H1 (cell line): ENCODE data around the gene PCID2. TPM values are rescaled to one million over a fixed set of nuclear protein-coding genes. Genes with fewer than 3 reads are reported as not detected.

Experiments
- CTCF ChIA-PET: fragments of 300-600 bp; sonication (Branson Sonifier 250); formaldehyde crosslinking; loops from one replicate; lab custom pipeline; 2021; ENCODE audit not compliant: partially characterized antibody; lab: Charles Lee
- POLR2A ChIA-PET: fragments of 300-600 bp; sonication (Branson Sonifier 250); formaldehyde crosslinking; loops from one replicate; lab custom pipeline; 2021; ENCODE audit warnings: inconsistent platforms; ENCODE audit not compliant: partially characterized antibody; lab: Charles Lee
- DNase-seq, 2 experiments: peaks; one replicate each; pipeline versions ENCODE4 v3.0.0 to v3.0.0-alpha.2; 2010 to 2022; ENCODE audit warnings: low spot score in 2 of 2, low read depth in 1 of 2, mixed read lengths in 1 of 2
- FAIRE-seq: peaks from 2 replicates; lab custom pipeline; 2011; peaks lifted over from hg19 to GRCh38; lab: Jason Lieb, UNC
- H2AFZ ChIP-seq: 2 replicates; pipeline ENCODE4 v1.8.1; 2012; ENCODE audit warnings: low read length, inconsistent platforms
- H2AK5ac ChIP-seq: 2 replicates; pipeline ENCODE4 v1.6.1; 2013; ENCODE audit warnings: low read depth, low read length
- H2BK120ac ChIP-seq: replicated peaks from 2 replicates; pipeline ENCODE3; 2013; ENCODE audit warnings: low read depth, low read length, inconsistent platforms
- H2BK12ac ChIP-seq: 2 replicates; pipeline ENCODE4 v1.6.1; 2013; ENCODE audit warnings: low read depth, low read length
- H2BK15ac ChIP-seq: 2 replicates; pipeline ENCODE4 v1.6.1; 2013; ENCODE audit warnings: low read length
- H2BK20ac ChIP-seq: 2 replicates; pipeline ENCODE4 v1.6.1; 2013; ENCODE audit warnings: low read length
- H2BK5ac ChIP-seq: 2 replicates; pipeline ENCODE4 v1.6.1; 2013; ENCODE audit warnings: low read depth, low read length
- H3K14ac ChIP-seq: 2 replicates; pipeline ENCODE4 v1.6.1; 2013; ENCODE audit warnings: inconsistent platforms; ENCODE audit not compliant: insufficient read length
- H3K18ac ChIP-seq: 2 replicates; pipeline ENCODE4 v1.6.1; 2013; ENCODE audit warnings: low read length; ENCODE audit errors: extremely low read depth
- H3K23ac ChIP-seq: 2 replicates; pipeline ENCODE4 v1.6.1; 2013; ENCODE audit warnings: inconsistent platforms; ENCODE audit not compliant: insufficient read length
- H3K23me2 ChIP-seq: 2 replicates; pipeline ENCODE4 v1.6.1; 2013; ENCODE audit warnings: low read depth, low read length
- H3K27ac ChIP-seq: 2 replicates; pipeline ENCODE4 v1.6.1; 2011; ENCODE audit warnings: low read depth, low read length, inconsistent platforms
- H3K27me3 ChIP-seq, 4 experiments: replicated peaks in 1 of 4; 1 replicate in 1 of 4; 2 replicates in 3 of 4; pipeline versions ENCODE4 v1.6.1 to v1.8.1; 2011 to 2013; ENCODE audit warnings: low read length in 3 of 4, mild to moderate bottlenecking in 3 of 4, inconsistent platforms in 2 of 4, mixed read lengths in 2 of 4, moderate library complexity in 1 of 4; ENCODE audit not compliant: control insufficient read depth in 3 of 4, insufficient read depth in 3 of 4; ENCODE audit errors: extremely low read depth in 1 of 4
- H3K36me3 ChIP-seq, 4 experiments: 2 replicates each; pipeline versions ENCODE4 v1.6.1 to v1.8.1; 2011 to 2013; ENCODE audit warnings: mild to moderate bottlenecking in 4 of 4, low read length in 3 of 4, moderate library complexity in 2 of 4, control low read depth in 1 of 4, inconsistent platforms in 1 of 4; ENCODE audit not compliant: insufficient read depth in 4 of 4, control insufficient read depth in 2 of 4
- H3K4ac ChIP-seq: replicated peaks from 2 replicates; pipeline ENCODE3; 2013; ENCODE audit warnings: low read length, low read depth, mixed read lengths, inconsistent platforms; ENCODE audit not compliant: insufficient read length
- H3K4me1 ChIP-seq, 4 experiments: replicated peaks in 1 of 4; 1 replicate in 1 of 4; 2 replicates in 3 of 4; pipeline versions ENCODE4 v1.6.1 to v1.8.1; 2011 to 2013; ENCODE audit warnings: low read length in 3 of 4, inconsistent platforms in 2 of 4, mixed read lengths in 1 of 4; ENCODE audit not compliant: insufficient read depth in 4 of 4, control insufficient read depth in 3 of 4
- H3K4me2 ChIP-seq, 2 experiments: 2 replicates each; pipeline versions ENCODE4 v1.6.1 to v1.8.1; 2011 to 2013; ENCODE audit warnings: low read depth in 2 of 2, low read length in 2 of 2, control low read depth in 1 of 2, inconsistent platforms in 1 of 2, mild to moderate bottlenecking in 1 of 2; ENCODE audit not compliant: insufficient read depth in 1 of 2
- H3K4me3 ChIP-seq, 4 experiments: fragments of 200-600, 300-600 bp in 1 of 4; sonication (generic), shearing (Covaris generic), sonication (Bioruptor Twin) in 1 of 4; 2 replicates each; pipeline versions ENCODE4 v1.5.1 to v1.8.1; 2011 to 2016; ENCODE audit warnings: low read length in 4 of 4, low read depth in 3 of 4, control low read depth in 2 of 4, inconsistent platforms in 2 of 4, mild to moderate bottlenecking in 2 of 4, mixed read lengths in 1 of 4, moderate library complexity in 1 of 4; ENCODE audit not compliant: insufficient read depth in 2 of 4; ENCODE audit errors: extremely low read depth in 1 of 4
- H3K56ac ChIP-seq: replicated peaks from 2 replicates; pipeline ENCODE3; 2013; ENCODE audit warnings: low read depth, mild to moderate bottlenecking, mixed read lengths, low read length, inconsistent platforms; ENCODE audit not compliant: insufficient read length
- H3K79me1 ChIP-seq: 2 replicates; pipeline ENCODE4 v1.6.1; 2013; ENCODE audit warnings: low read depth, low read length, control low read depth
- H3K79me2 ChIP-seq, 2 experiments: 2 replicates each; pipeline versions ENCODE4 v1.6.1 to v1.8.1; 2012 to 2013; ENCODE audit warnings: low read length in 2 of 2, mild to moderate bottlenecking in 2 of 2, inconsistent platforms in 1 of 2; ENCODE audit not compliant: insufficient read depth in 2 of 2, control insufficient read depth in 1 of 2
- H3K9ac ChIP-seq, 4 experiments: replicated peaks in 1 of 4; 1 replicate in 1 of 4; 2 replicates in 3 of 4; pipeline versions ENCODE4 v1.6.1 to v1.8.1; 2011 to 2013; ENCODE audit warnings: low read depth in 3 of 4, low read length in 3 of 4, control low read depth in 2 of 4, mild to moderate bottlenecking in 2 of 4, moderate library complexity in 2 of 4, inconsistent platforms in 1 of 4; ENCODE audit errors: extremely low read depth in 1 of 4
- H3K9me3 ChIP-seq, 2 experiments: 2 replicates each; pipeline versions ENCODE4 v1.6.1 to v1.8.1; 2012 to 2013; ENCODE audit warnings: mild to moderate bottlenecking in 2 of 2, moderate library complexity in 2 of 2, control low read depth in 1 of 2, inconsistent platforms in 1 of 2, low read depth in 1 of 2, low read length in 1 of 2, mixed read lengths in 1 of 2; ENCODE audit not compliant: insufficient read depth in 2 of 2
- H4K20me1 ChIP-seq, 2 experiments: replicated peaks in 1 of 2; 2 replicates each; pipeline versions ENCODE3 to v1.8.1; 2011 to 2013; ENCODE audit warnings: inconsistent platforms in 2 of 2, low read length in 2 of 2, mild to moderate bottlenecking in 1 of 2; ENCODE audit not compliant: insufficient read depth in 2 of 2, control insufficient read depth in 1 of 2
- H4K5ac ChIP-seq: 2 replicates; pipeline ENCODE4 v1.6.1; 2013; ENCODE audit warnings: low read length, low read depth, mixed read lengths, inconsistent platforms; ENCODE audit not compliant: insufficient read length
- H4K8ac ChIP-seq: 2 replicates; pipeline ENCODE4 v1.8.0; 2013; ENCODE audit warnings: mild to moderate bottlenecking, moderate library complexity, low read length, inconsistent platforms; ENCODE audit not compliant: insufficient read depth; ENCODE audit errors: extremely low read depth
- H4K91ac ChIP-seq: replicated peaks from 2 replicates; pipeline ENCODE3; 2013; ENCODE audit warnings: low read length, mixed read lengths, inconsistent platforms; ENCODE audit not compliant: insufficient read length
- BCL11A ChIP-seq, 2 experiments: IDR thresholded peaks; one replicate each; pipeline ENCODE4 v1.6.1; 2011; ENCODE audit warnings: low read depth in 2 of 2, low read length in 2 of 2, mild to moderate bottlenecking in 2 of 2
- CBX8 ChIP-seq: fragments of 300-800, 300-1000 bp; sonication (generic); IDR thresholded peaks from 2 replicates; pipeline ENCODE4 v1.7.1; 2016; ENCODE audit warnings: low read depth, low read length, borderline replicate concordance
- CREB1 ChIP-seq: IDR thresholded peaks from 2 replicates; pipeline ENCODE4 v1.6.1; 2012; ENCODE audit warnings: inconsistent platforms
- EGR1 ChIP-seq: IDR thresholded peaks from 2 replicates; pipeline ENCODE4 v1.6.1; 2011; ENCODE audit warnings: low read depth, low read length, borderline replicate concordance
- HDAC2 ChIP-seq, 2 experiments: fragments of 300-600 bp in 1 of 2; sonication (generic) in 1 of 2; IDR thresholded peaks; 2 replicates each; pipeline ENCODE4 v1.6.1; 2011 to 2012; ENCODE audit warnings: low read depth in 2 of 2, low read length in 2 of 2, mild to moderate bottlenecking in 2 of 2, moderate library complexity in 2 of 2, borderline replicate concordance in 1 of 2, inconsistent platforms in 1 of 2
- NANOG ChIP-seq: IDR thresholded peaks from 2 replicates; pipeline ENCODE4 v1.6.1; 2011; ENCODE audit warnings: low read length, low read depth, mild to moderate bottlenecking, inconsistent platforms; ENCODE audit not compliant: insufficient read depth, poor library complexity, severe bottlenecking
- RFX5 ChIP-seq: IDR thresholded peaks from 2 replicates; pipeline ENCODE4 v1.6.1; 2011; ENCODE audit warnings: low read depth, low read length, improper control_type of control experiment, borderline replicate concordance
- SIRT6 ChIP-seq: IDR thresholded peaks from one replicate; pipeline ENCODE4 v1.7.1; 2012; ENCODE audit warnings: low read length, inconsistent platforms
- SP1 ChIP-seq: IDR thresholded peaks from 2 replicates; pipeline ENCODE4 v1.6.1; 2011; ENCODE audit warnings: low read depth, low read length
- SP2 ChIP-seq: IDR thresholded peaks from 2 replicates; pipeline ENCODE4 v1.6.1; 2012; ENCODE audit warnings: mild to moderate bottlenecking, low read length, inconsistent platforms
- SUZ12 ChIP-seq: fragments of 200-600 bp; sonication (generic); IDR thresholded peaks from 2 replicates; pipeline ENCODE4 v1.6.1; 2012; ENCODE audit warnings: mild to moderate bottlenecking, inconsistent platforms, low read length, moderate library complexity, mixed read lengths
- TAF1 ChIP-seq: IDR thresholded peaks from 2 replicates; pipeline ENCODE4 v1.6.1; 2011; ENCODE audit warnings: mild to moderate bottlenecking, low read depth, low read length
- TEAD4 ChIP-seq: IDR thresholded peaks from 2 replicates; pipeline ENCODE4 v1.6.1; 2012; ENCODE audit warnings: low read depth, low read length, inconsistent platforms, mixed read lengths
- ZNF274 ChIP-seq: IDR thresholded peaks from 2 replicates; pipeline ENCODE4 v1.7.0; 2012; ENCODE audit warnings: low read length, borderline replicate concordance; ENCODE audit errors: extremely low read depth
- whole genome bisulfite sequencing, 2 experiments: shearing (Covaris generic) in 1 of 2; methylation state at CpG; one replicate each; pipeline versions ENCODE4 v1.1.6 to v1.1.7; 2013 to 2015; ENCODE audit warnings: low lambda C conversion rate in 2 of 2, mixed read lengths in 2 of 2, inconsistent platforms in 1 of 2, low coverage in 1 of 2, missing lambda C conversion rate in 1 of 2; ENCODE audit not compliant: insufficient replicate concordance in 2 of 2, insufficient coverage in 1 of 2, insufficient read length in 1 of 2; ENCODE audit errors: extremely low coverage in 1 of 2, missing lambda C conversion rate in 1 of 2; 5-methylcytosine and 5-hydroxymethylcytosine counted together
- polyA plus RNA-seq, 7 experiments: library from polyadenylated mRNA; depleted of rRNA in 3 of 7; stranded (reverse) in 5 of 7; unstranded in 2 of 7; fragments of >200 nt in 5 of 7; fragments of 200-250 nt in 2 of 7; gene quantifications; 1 replicate in 5 of 7; 2 replicates in 1 of 7; 4 replicates in 1 of 7; pipeline versions ENCODE4 v1.2.1 to v1.2.3, GENCODE V29; 2011 to 2013; ENCODE audit warnings: missing spikeins in 2 of 7, mixed read lengths in 2 of 7
- total RNA-seq: library from RNA; stranded (reverse); fragmentation: NEBNext Ultra II Directional; extraction: Animal tissue kit (Norgen Biotek cat#: 25700); gene quantifications from 2 replicates; pipeline ENCODE4 v1.2.1, GENCODE V29; 2021

PCID2 gene
- total and polyA plus RNA-seq, 2 of the 8 experiments (the other 6 are each of a cell fraction or from before 2014, with no cell fraction given) = 72.4 to 72.8 TPM

DNA sequence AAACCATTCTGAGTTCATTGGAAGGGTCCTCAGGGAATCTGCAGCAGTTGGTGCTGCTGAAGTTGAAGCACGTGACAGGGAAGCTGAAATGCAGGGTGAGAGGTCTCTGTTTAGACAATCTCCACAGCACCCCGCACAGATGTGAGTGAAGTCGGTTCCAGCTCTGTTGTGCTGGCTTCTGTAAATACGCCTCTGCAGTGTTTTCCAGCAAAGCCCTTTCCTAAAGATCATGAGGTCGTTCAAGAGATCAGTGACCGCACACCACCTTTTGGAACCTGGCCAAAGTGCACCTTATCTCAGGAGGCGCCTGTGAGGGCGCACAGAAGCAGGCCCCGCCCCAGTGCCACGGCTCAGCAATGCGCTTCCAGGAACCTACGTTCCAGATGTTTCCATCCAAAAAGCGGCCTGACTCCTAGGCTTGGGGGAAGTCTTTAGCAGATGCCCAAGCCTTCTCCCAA is 11.7 kb upstream of the PCID2 start:
- Histone ChIP-seq H4K20me1 (peaks cover 10 to 27% of the 10 kb centered on the region in 2 experiments), H3K23ac (no peak overlapping the region), H2BK15ac (no peak overlapping the region), H3K56ac (no peak overlapping the region), H2BK120ac (no peak overlapping the region), H4K91ac (no peak overlapping the region), H2BK20ac (no peak overlapping the region), H3K36me3 (peaks cover 13 to 58% (median 24%) of the 10 kb centered on the region in 4 experiments; a peak in 7 of 8 replicates), H3K9me3 (no peaks in the 10 kb centered on the region), H2BK5ac (no peak overlapping the region), H2AK5ac (no peak overlapping the region), H3K27me3 (no peaks in the 10 kb centered on the region), H4K5ac (no peak overlapping the region), H3K4me1 (peaks cover 0 to 14% (median 10%) of the 10 kb centered on the region in 4 experiments; a peak in 6 of 7 replicates), H4K8ac (no peak overlapping the region), H2BK12ac (no peak overlapping the region), H3K4me3 (no peak overlapping the region), H3K14ac (no peak overlapping the region), H3K4me2 (no peak overlapping the region), H3K4ac (no peak overlapping the region), H3K18ac (no peak overlapping the region), H3K27ac (no peak overlapping the region), H3K79me1 (peaks cover 24% of the 10 kb centered on the region), H3K79me2 (peaks cover 21 to 97% of the 10 kb centered on the region in 2 experiments), H3K23me2 (no peaks in the 10 kb centered on the region), H2AFZ (no peak overlapping the region), H3K9ac (no peak overlapping the region)
- ChIA-PET CTCF (interaction anchor here (1.0 to 1.4 kb wide), 3 partner anchors 10 to 50 kb away, joined by 3 read pairs; partner anchors contain the start of gene CUL4A), POLR2A (interaction anchor here (3.6 kb wide), 1 partner anchor 11 kb away, joined by 26 read pairs; the partner anchor contains the start of genes CUL4A and PCID2)
- DNase-seq (no peak), FAIRE-seq (no peak)
- WGBS, 2 experiments = 87% methylated on average over 13 of the region's 13 CpGs; no CpG with 5 or more reads in 1 of the 2 experiments
- TF ChIP-seq CREB1 = no peak
- TF ChIP-seq SP2 = no peak
- TF ChIP-seq CBX8 = no peak
- TF ChIP-seq NANOG = no peak
- no peak for TF ChIP-seq TAF1
- TF ChIP-seq SP1 = no peak
- TF ChIP-seq EGR1 = no peak
- no peak for TF ChIP-seq HDAC2 (IDR thresholded peaks at IDR 0.05; ENCODE audit: borderline replicate concordance in 1 of 2, low read depth in 2 of 2, low read length in 2 of 2)
- no peak for TF ChIP-seq SIRT6
- no peak for TF ChIP-seq TEAD4
- no peak for TF ChIP-seq BCL11A (IDR thresholded peaks at IDR 0.05; ENCODE audit: low read depth in 2 of 2, low read length in 2 of 2)
- TF ChIP-seq SUZ12 = no peak
- TF ChIP-seq RFX5 = no peak
- TF ChIP-seq ZNF274 = no peak
